GM18861 (cell line): ENCODE data around the gene SGCE.
"Not testable (repeated sequence)": the region's sequence is repeated elsewhere in the genome, so short reads cannot be mapped to it uniquely, and the experiment has no call there.

Source experiments
- ATAC-seq: cut with Tn5 transposase; IDR thresholded peaks from one replicate; pipeline ENCODE4 v1.9.1; 2021; ENCODE audit not compliant: unreplicated experiment

The SGCE gene

GRCh38 chr7:94655848-94656657 is at the start of gene SGCE:
Gene SGCE, minus strand, starts transcription at chr7:94656133. Its CDS starts 35 bp downstream, at chr7:94656098.
- no peak for ATAC-seq

GRCh38 chr7:94705155-94706021 is 49.5 kb upstream of the SGCE start:
- ATAC-seq, result not testable (repeated sequence)

- ATAC-seq, result no peak
Observed at GRCh38 chr7:94701555-94701973, 45.6 kb upstream of the SGCE start.

- no peak for ATAC-seq
Observed at GRCh38 chr7:94700926-94701554, 45.1 kb upstream of the SGCE start.

GRCh38 chr7:94698275-94698674 is 42.3 kb upstream of the SGCE start:
- ATAC-seq, result no peak

GRCh38 chr7:94697035-94697974 is 41.4 kb upstream of the SGCE start:
- ATAC-seq, result no peak

GRCh38 chr7:94687810-94688209 is 31.9 kb upstream of the SGCE start:
- no peak for ATAC-seq

GRCh38 chr7:94687076-94687475 is 31.1 kb upstream of the SGCE start:
- ATAC-seq, result no peak

- ATAC-seq, result no peak
Observed at GRCh38 chr7:94683066-94683465, 27.1 kb upstream of the SGCE start.

- no peak for ATAC-seq
Observed at GRCh38 chr7:94679358-94679757, 23.4 kb upstream of the SGCE start.

- ATAC-seq, result no peak
Observed at GRCh38 chr7:94676431-94676830, 20.5 kb upstream of the SGCE start.

- no peak for ATAC-seq
Observed at GRCh38 chr7:94675356-94675755, 19.4 kb upstream of the SGCE start.

- no peak for ATAC-seq
Observed at GRCh38 chr7:94671444-94672235, 15.7 kb upstream of the SGCE start.

GRCh38 chr7:94669773-94670495 is 14.0 kb upstream of the SGCE start:
- ATAC-seq, result no peak

- ATAC-seq, result no peak
Observed at GRCh38 chr7:94666879-94667587, 11.1 kb upstream of the SGCE start.

GRCh38 chr7:94665426-94665825 is 9.5 kb upstream of the SGCE start:
- no peak for ATAC-seq

- no peak for ATAC-seq
Observed at GRCh38 chr7:94664023-94664422, 8.1 kb upstream of the SGCE start.

- ATAC-seq, result no peak
Observed at GRCh38 chr7:94662548-94662947, 6.6 kb upstream of the SGCE start.
